ENCODE results near the gene KEAP1. TPM values are rescaled to one million over a fixed set of nuclear protein-coding genes. Genes with fewer than 3 reads are reported as not detected.

Gene KEAP1
- total RNA-seq, 4 donors from 2014 or later, result 51.9 to 94.5 (median 80.6) TPM

GRCh38 chr19:10508707-10509106 lies 5.6 kb upstream of the KEAP1 start:
- Histone ChIP-seq H3K4me3 (no peak overlapping the region), H3K4me1 (peaks cover 3 to 13% (median 7%) of the 10 kb centered on the region in 4 donors), H3K27ac (replicated peaks in 1 of 4) (no peak overlapping the region), H3K36me3 (no peaks in the 10 kb centered on the region), H3K27me3 (peaks cover 0 to 54% (median 13%) of the 10 kb centered on the region in 4 donors), H3K9me3 (no peaks in the 10 kb centered on the region)
- DNase-seq (ENCODE audit: extremely low spot score), result no peak
- 82% methylated on average over 3 of the region's 3 CpGs for WGBS
- TF ChIP-seq EP300 (IDR thresholded peaks at IDR 0.05) (no peak), POLR2AphosphoS5 (IDR thresholded peaks at IDR 0.05) (no peak), CTCF (IDR thresholded peaks at IDR 0.05) (no peak), POLR2A (IDR thresholded peaks at IDR 0.05; ENCODE audit: low read depth) (no peak)
- intact Hi-C loops (cut with DNase I), result no loop called here

- H3K27me3 ChIP-seq, result peaks cover 0 to 47% (median 7%) of the 10 kb centered on the region in 4 donors
- TF ChIP-seq POLR2AphosphoS5 (IDR thresholded peaks at IDR 0.05) (no peak), EP300 (IDR thresholded peaks at IDR 0.05) (no peak), POLR2A (IDR thresholded peaks at IDR 0.05; ENCODE audit: low read depth) (no peak), CTCF (IDR thresholded peaks at IDR 0.05) (no peak)
- intact Hi-C loops (cut with DNase I), result no loop called here
- peaks cover 6 to 18% (median 12%) of the 10 kb centered on the region in 4 donors for H3K4me1 ChIP-seq
- no peak overlapping the region for H3K4me3 ChIP-seq
- no peaks in the 10 kb centered on the region for H3K36me3 ChIP-seq
- H3K27ac ChIP-seq (replicated peaks in 1 of 4), result no peak overlapping the region
- WGBS, result 84% methylated on average over 16 of the region's 16 CpGs
- DNase-seq (ENCODE audit: extremely low spot score), result no peak
- H3K9me3 ChIP-seq, result no peaks in the 10 kb centered on the region
Measured at GRCh38 chr19:10508036-10508435, 4.9 kb upstream of the KEAP1 start.

GRCh38 chr19:10505583-10506229 lies 2.5 kb upstream of the KEAP1 start:
- H3K27ac ChIP-seq (replicated peaks in 1 of 4), result no peak overlapping the region
- intact Hi-C loops (cut with DNase I), result no loop called here
- H3K27me3 ChIP-seq, result peaks cover 0 to 24% (median 5%) of the 10 kb centered on the region in 4 donors
- DNase-seq (ENCODE audit: extremely low spot score), result peak; percentile 94
- no peak for TF ChIP-seq POLR2A (IDR thresholded peaks at IDR 0.05; ENCODE audit: low read depth)
- peak; percentile 71 to 85 (median 79) for TF ChIP-seq CTCF (IDR thresholded peaks at IDR 0.05)
- no peak for TF ChIP-seq EP300 (IDR thresholded peaks at IDR 0.05)
- TF ChIP-seq POLR2AphosphoS5 (IDR thresholded peaks at IDR 0.05), result peak in 1 of 2 donors; percentile 23
- no peaks in the 10 kb centered on the region for H3K9me3 ChIP-seq
- H3K4me1 ChIP-seq, result peaks cover 17 to 32% (median 25%) of the 10 kb centered on the region in 4 donors
- no peaks in the 10 kb centered on the region for H3K36me3 ChIP-seq
- no peak overlapping the region for H3K4me3 ChIP-seq
- 28% methylated on average over 17 of the region's 17 CpGs for WGBS

- peaks cover 27 to 58% (median 57%) of the 10 kb centered on the region in 4 donors for H3K4me1 ChIP-seq
- no peaks in the 10 kb centered on the region for H3K9me3 ChIP-seq
- intact Hi-C loops (cut with DNase I), result loop anchor here (5.0 kb wide), 2 partner anchors 50 to 65 kb away; partner anchors contain the start of genes CDKN2D and KRI1
- DNase-seq (ENCODE audit: extremely low spot score), result peak; percentile 96
- H3K27me3 ChIP-seq, result no peaks in the 10 kb centered on the region
- no CpG with 5 or more reads among the region's 65 CpGs for WGBS
- H3K4me3 ChIP-seq, result peak overlapping the region; percentile 79 to 100 (median 94)
- peaks cover 16 to 26% (median 24%) of the 10 kb centered on the region in 4 donors for H3K36me3 ChIP-seq
- TF ChIP-seq POLR2A (IDR thresholded peaks at IDR 0.05; ENCODE audit: low read depth) (peak; percentile 30), EP300 (IDR thresholded peaks at IDR 0.05) (no peak), CTCF (IDR thresholded peaks at IDR 0.05) (peak in 2 of 3 experiments; percentile 3 to 22), POLR2AphosphoS5 (IDR thresholded peaks at IDR 0.05) (peak; percentile 78 to 85)
- peak overlapping the region; percentile 97 to 99 (median 98) for H3K27ac ChIP-seq (replicated peaks in 1 of 4)
Measured at GRCh38 chr19:10502524-10503001, 593 bp downstream of the KEAP1 start.
